ENCODE data around the gene VPS37B. TPM values are rescaled to one million over a fixed set of nuclear protein-coding genes. Genes with fewer than 3 reads are reported as not detected.

Gene VPS37B
- total RNA-seq, 1 donor from 2014 or later = 9.5 TPM

- Mint-ChIP-seq H3K27ac (no peak overlapping the region), H3K9me3 (no peaks in the 10 kb centered on the region)
- intact Hi-C loops (cut with micrococcal nuclease) = no loop called here
These were observed 34.3 kb downstream of the VPS37B start for GRCh38 chr12:122861587-122861970.

GRCh38 chr12:122860854-122861586 is 34.9 kb downstream of the VPS37B start:
- intact Hi-C loops (cut with micrococcal nuclease) = loop anchor here (1.0 kb wide), 1 partner anchor 91 kb away; no protein-coding TSS in a partner anchor
- no peaks in the 10 kb centered on the region for H3K9me3 Mint-ChIP-seq
- H3K36me3 Mint-ChIP-seq (ENCODE audit: low read depth) = peaks cover 11% of the 10 kb centered on the region
- H3K27me3 Mint-ChIP-seq = no peaks in the 10 kb centered on the region
- H3K27ac Mint-ChIP-seq = no peak overlapping the region
- peaks cover 2% of the 10 kb centered on the region for H3K4me1 Mint-ChIP-seq
- no peak for DNase-seq
- H3K4me3 Mint-ChIP-seq = no peak overlapping the region

More at GRCh38 chr12:122861587-122861970, 34.3 kb downstream of the VPS37B start:
- Mint-ChIP-seq H3K27me3 (no peaks in the 10 kb centered on the region), H3K36me3 (ENCODE audit: low read depth) (peaks cover 15% of the 10 kb centered on the region), H3K4me3 (no peak overlapping the region), H3K4me1 (peaks cover 2% of the 10 kb centered on the region)
- DNase-seq = no peak

GRCh38 chr12:122860040-122860853 is 35.7 kb downstream of the VPS37B start:
- Mint-ChIP-seq H3K27ac (no peak overlapping the region), H3K36me3 (ENCODE audit: low read depth) (peaks cover 11% of the 10 kb centered on the region), H3K4me3 (no peak overlapping the region), H3K9me3 (no peaks in the 10 kb centered on the region), H3K4me1 (peaks cover 2% of the 10 kb centered on the region), H3K27me3 (no peaks in the 10 kb centered on the region)
- DNase-seq = peak; percentile 94
- intact Hi-C loops (cut with micrococcal nuclease) = loop anchor here (1.0 kb wide), 1 partner anchor 92 kb away; no protein-coding TSS in a partner anchor

DNA sequence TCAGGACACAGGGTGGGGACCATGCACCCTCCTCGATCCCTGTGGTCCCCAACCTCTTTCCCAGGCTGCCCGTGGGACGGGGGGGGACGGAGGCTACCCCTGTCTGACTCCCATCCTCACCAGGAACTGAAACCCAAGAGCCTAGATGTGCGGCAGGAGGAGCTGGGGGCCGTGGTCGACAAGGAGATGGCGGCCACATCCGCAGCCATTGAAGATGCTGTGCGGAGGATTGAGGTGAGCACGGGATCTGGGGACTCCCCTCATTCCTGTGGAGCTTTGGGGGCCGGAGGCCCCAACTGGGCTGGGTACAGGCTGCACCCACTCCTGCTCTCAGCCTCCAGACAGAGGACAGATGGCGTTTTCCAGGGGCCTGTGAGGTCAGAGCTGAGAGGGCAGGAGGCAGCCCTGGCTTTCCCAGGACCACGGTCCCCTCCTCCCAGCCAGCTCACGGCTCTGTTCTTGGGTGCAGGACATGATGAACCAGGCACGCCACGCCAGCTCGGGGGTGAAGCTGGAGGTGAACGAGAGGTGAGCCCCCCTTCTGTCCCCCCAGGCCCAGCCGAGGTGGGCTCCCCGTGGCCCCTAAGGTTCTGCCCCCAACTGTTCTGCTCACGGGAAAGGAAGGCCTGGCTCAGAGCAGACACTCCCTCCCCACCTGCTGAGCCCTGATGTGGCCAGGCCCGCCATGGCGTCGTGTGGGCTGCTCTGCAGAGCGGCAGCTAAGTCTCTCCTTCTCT is 36.5 kb downstream of the VPS37B start:
- Mint-ChIP-seq H3K36me3 (ENCODE audit: low read depth) (peaks cover 6% of the 10 kb centered on the region), H3K9me3 (no peaks in the 10 kb centered on the region), H3K4me1 (peaks cover 2% of the 10 kb centered on the region), H3K27ac (no peak overlapping the region), H3K4me3 (no peak overlapping the region), H3K27me3 (no peaks in the 10 kb centered on the region)
- intact Hi-C loops (cut with micrococcal nuclease) = loop anchor here (1.0 kb wide), 1 partner anchor 93 kb away; no protein-coding TSS in a partner anchor
- no peak for DNase-seq

- Mint-ChIP-seq H3K27ac (no peak overlapping the region), H3K36me3 (ENCODE audit: low read depth) (peaks cover 4% of the 10 kb centered on the region), H3K9me3 (no peaks in the 10 kb centered on the region), H3K27me3 (no peaks in the 10 kb centered on the region), H3K4me1 (no peaks in the 10 kb centered on the region), H3K4me3 (no peak overlapping the region)
- intact Hi-C loops (cut with micrococcal nuclease) = no loop called here
- no peak for DNase-seq
These were observed 37.2 kb downstream of the VPS37B start for GRCh38 chr12:122858591-122859302.

DNA sequence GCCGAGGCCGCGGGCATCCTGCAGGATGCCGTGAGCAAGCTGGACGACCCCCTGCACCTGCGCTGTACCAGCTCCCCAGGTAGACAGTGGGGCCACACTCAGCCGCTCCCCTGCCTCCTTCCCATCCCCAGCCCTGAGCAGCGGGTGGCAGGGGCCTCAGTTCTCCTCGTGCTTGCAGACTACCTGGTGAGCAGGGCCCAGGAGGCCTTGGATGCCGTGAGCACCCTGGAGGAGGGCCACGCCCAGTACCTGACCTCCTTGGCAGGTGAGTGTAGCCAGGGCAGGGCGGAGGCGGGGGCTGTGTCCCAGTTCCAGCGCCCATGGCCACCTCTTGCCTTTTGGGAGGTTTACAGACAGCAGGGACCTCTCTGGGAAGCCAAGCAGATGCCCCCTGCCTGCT is 37.8 kb downstream of the VPS37B start:
- no peak overlapping the region for H3K4me3 Mint-ChIP-seq
- intact Hi-C loops (cut with micrococcal nuclease) = no loop called here
- H3K36me3 Mint-ChIP-seq (ENCODE audit: low read depth) = peaks cover 4% of the 10 kb centered on the region
- H3K27ac Mint-ChIP-seq = no peak overlapping the region
- DNase-seq = no peak
- H3K27me3 Mint-ChIP-seq = no peaks in the 10 kb centered on the region
- H3K9me3 Mint-ChIP-seq = no peaks in the 10 kb centered on the region
- H3K4me1 Mint-ChIP-seq = no peaks in the 10 kb centered on the region

DNA sequence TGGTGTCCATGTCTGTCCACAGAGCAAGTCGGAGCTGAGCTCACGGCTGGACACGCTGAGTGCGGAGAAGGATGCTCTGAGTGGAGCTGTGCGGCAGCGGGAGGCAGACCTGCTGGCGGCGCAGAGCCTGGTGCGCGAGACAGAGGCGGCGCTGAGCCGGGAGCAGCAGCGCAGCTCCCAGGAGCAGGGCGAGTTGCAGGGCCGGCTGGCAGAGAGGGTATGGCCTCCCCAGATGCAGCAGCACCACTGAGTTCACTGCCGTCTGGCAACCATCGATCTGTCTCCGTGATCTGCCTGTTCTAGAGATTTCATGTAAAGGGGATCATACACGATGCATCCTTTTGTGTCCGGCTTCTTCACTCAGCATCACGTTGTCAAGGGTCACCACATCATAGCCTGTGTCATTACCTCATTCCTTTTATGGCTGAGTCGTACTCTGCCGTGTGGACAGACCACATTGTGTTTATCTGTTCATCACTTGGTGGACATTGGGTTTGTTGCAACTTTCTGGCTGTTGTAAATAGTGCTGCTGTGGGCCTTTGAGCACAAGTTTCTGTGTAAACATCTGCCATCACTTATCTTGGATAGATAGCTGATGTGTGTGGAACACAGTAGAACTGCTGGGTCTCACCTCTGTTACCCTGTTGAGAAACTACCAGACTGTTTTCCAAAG is 38.8 kb downstream of the VPS37B start:
- no peak for DNase-seq
- H3K9me3 Mint-ChIP-seq = no peaks in the 10 kb centered on the region
- H3K4me1 Mint-ChIP-seq = no peaks in the 10 kb centered on the region
- no peaks in the 10 kb centered on the region for H3K27me3 Mint-ChIP-seq
- no peak overlapping the region for H3K27ac Mint-ChIP-seq
- H3K4me3 Mint-ChIP-seq = no peak overlapping the region
- H3K36me3 Mint-ChIP-seq (ENCODE audit: low read depth) = peaks cover 4% of the 10 kb centered on the region
- intact Hi-C loops (cut with micrococcal nuclease) = no loop called here

DNA sequence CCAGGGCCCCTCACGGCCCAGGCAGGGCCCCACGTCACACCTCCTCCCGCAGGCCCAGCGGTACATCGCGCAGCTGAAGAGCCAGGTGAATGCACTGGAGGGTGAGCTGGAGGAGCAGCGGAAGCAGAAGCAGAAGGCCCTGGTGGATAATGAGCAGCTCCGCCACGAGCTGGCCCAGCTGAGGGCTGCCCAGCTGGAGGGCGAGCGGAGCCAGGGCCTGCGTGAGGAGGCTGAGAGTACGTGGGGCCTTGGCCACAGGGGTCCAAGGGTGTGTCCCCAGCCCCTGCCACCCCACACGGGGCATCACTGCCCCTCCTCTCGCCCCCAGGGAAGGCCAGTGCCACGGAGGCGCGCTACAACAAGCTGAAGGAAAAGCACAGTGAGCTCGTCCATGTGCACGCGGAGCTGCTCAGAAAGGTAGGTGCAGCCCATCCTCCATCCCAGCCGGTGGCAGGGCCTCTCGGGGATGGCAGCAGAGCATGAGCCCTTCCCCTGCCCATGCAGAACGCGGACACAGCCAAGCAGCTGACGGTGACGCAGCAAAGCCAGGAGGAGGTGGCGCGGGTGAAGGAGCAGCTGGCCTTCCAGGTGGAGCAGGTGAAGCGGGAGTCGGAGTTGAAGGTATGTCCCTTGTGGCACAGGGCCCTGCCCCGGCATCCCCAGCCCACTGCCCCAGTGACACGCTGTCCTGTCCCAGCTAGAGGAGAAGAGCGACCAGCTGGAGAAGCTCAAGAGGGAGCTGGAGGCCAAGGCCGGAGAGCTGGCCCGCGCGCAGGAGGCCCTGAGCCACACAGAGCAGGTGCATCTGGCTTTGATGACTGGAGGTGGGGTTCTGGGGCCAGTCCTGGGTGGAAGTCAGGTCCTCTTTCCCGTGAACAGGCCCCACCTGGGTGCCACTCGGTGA is 39.7 kb downstream of the VPS37B start:
- Mint-ChIP-seq H3K4me1 (no peaks in the 10 kb centered on the region), H3K27ac (no peak overlapping the region), H3K9me3 (no peaks in the 10 kb centered on the region), H3K36me3 (ENCODE audit: low read depth) (peaks cover 4% of the 10 kb centered on the region), H3K27me3 (no peaks in the 10 kb centered on the region), H3K4me3 (no peak overlapping the region)
- DNase-seq = no peak
- intact Hi-C loops (cut with micrococcal nuclease) = no loop called here

DNA sequence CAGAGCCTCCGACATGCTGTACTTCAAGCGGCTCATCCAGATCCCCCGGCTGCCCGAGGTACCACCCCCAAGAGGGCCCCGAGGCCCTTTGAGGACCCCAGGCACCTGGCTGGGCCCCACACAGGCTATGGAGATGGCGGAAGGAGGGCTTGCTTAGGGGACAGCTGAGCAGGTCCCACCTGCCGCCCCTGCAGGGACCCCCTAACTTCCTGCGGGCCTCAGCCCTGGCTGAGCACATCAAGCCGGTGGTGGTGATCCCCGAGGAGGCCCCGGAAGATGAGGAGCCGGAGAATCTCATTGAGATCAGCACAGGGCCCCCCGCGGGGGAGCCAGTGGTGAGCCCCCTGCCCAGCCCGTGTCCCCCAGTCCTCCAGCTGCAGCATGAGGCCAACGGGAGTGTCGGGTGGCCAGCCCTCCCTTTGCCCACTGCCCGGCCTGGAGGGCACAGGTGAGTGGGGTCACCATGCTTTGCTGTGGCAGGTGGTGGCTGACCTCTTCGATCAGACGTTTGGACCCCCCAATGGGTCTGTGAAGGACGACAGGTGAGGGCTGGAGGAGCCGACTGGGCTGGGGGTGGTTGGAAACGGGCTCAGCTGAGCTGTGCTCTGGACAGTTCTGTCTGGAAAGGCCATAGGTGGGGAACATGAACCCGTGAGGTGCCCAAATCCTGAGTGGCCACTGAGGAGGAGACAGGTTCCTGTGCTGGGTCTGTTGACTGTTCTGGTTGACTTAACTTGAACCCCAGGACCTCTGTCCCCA is 40.7 kb downstream of the VPS37B start:
- H3K27ac Mint-ChIP-seq = no peak overlapping the region
- intact Hi-C loops (cut with micrococcal nuclease) = no loop called here
- peaks cover 4% of the 10 kb centered on the region for H3K36me3 Mint-ChIP-seq (ENCODE audit: low read depth)
- H3K4me3 Mint-ChIP-seq = no peak overlapping the region
- DNase-seq = no peak
- no peaks in the 10 kb centered on the region for H3K27me3 Mint-ChIP-seq
- no peaks in the 10 kb centered on the region for H3K4me1 Mint-ChIP-seq
- H3K9me3 Mint-ChIP-seq = no peaks in the 10 kb centered on the region

DNA sequence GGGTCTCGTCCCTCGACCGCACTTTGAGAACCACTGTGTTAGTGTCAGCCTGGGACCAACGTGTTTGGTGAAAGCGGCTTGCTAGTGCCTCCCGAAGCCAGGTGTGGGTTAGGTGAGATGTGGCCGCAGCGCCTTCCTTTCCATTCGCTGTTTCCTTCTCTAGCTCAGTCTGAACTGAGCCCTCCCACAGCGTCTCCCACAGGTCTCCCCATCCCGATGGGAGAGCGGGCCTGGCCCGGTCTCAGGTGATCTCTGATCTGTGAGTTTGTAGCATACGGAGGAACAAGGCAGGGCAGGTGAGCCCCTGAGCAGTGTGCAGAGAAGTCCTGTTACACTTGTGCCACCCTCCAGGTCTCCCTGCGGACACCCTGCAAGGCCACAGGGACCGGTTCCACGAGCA is 41.4 kb downstream of the VPS37B start:
- no peak overlapping the region for H3K4me3 Mint-ChIP-seq
- intact Hi-C loops (cut with micrococcal nuclease) = no loop called here
- peaks cover 2% of the 10 kb centered on the region for H3K36me3 Mint-ChIP-seq (ENCODE audit: low read depth)
- H3K27me3 Mint-ChIP-seq = no peaks in the 10 kb centered on the region
- no peaks in the 10 kb centered on the region for H3K4me1 Mint-ChIP-seq
- no peaks in the 10 kb centered on the region for H3K9me3 Mint-ChIP-seq
- DNase-seq = no peak
- H3K27ac Mint-ChIP-seq = no peak overlapping the region

GRCh38 chr12:122853582-122854245 is 42.2 kb downstream of the VPS37B start:
- no peak overlapping the region for H3K4me3 Mint-ChIP-seq
- DNase-seq = no peak
- H3K36me3 Mint-ChIP-seq (ENCODE audit: low read depth) = no peaks in the 10 kb centered on the region
- no peaks in the 10 kb centered on the region for H3K4me1 Mint-ChIP-seq
- intact Hi-C loops (cut with micrococcal nuclease) = no loop called here
- no peak overlapping the region for H3K27ac Mint-ChIP-seq
- no peaks in the 10 kb centered on the region for H3K27me3 Mint-ChIP-seq
- H3K9me3 Mint-ChIP-seq = no peaks in the 10 kb centered on the region

All from activated CD4-positive, alpha-beta T cell treated with anti-CD3 and anti-CD28 coated beads, Interleukin-2, amount 10 ng/mL, durations not matched to agents 24 days and 14 days (primary cell).